Osteocyte (in vitro differentiated cells): ENCODE results near the gene SH3RF3. TPM values are rescaled to one million over a fixed set of nuclear protein-coding genes. Genes with fewer than 3 reads are reported as not detected.
A peak's percentile ranks its signal among the peaks of the same experiment; 100 is the strongest.

ENCODE experiments used
- DNase-seq: peaks from one replicate; pipeline ENCODE4 v3.0.0; 2021; ENCODE audit warnings: mixed read lengths; ENCODE audit not compliant: unreplicated experiment; ENCODE audit errors: extremely low spot score
- H3K27ac Mint-ChIP-seq: one replicate; pipeline ENCODE4 v1.8.0; 2021; ENCODE audit warnings: mild to moderate bottlenecking, mixed read lengths; ENCODE audit not compliant: unreplicated experiment
- H3K27me3 Mint-ChIP-seq: one replicate; pipeline ENCODE4 v1.8.0; 2021; ENCODE audit warnings: mixed read lengths; ENCODE audit not compliant: unreplicated experiment
- H3K36me3 Mint-ChIP-seq: one replicate; pipeline ENCODE4 v1.8.0; 2021; ENCODE audit warnings: mixed read lengths; ENCODE audit not compliant: unreplicated experiment
- H3K4me1 Mint-ChIP-seq: one replicate; pipeline ENCODE4 v1.8.0; 2021; ENCODE audit warnings: mixed read lengths; ENCODE audit not compliant: unreplicated experiment
- H3K4me3 Mint-ChIP-seq: one replicate; pipeline ENCODE4 v1.8.0; 2021; ENCODE audit warnings: mild to moderate bottlenecking, moderate library complexity, mixed read lengths; ENCODE audit not compliant: unreplicated experiment
- H3K9me3 Mint-ChIP-seq: one replicate; pipeline ENCODE4 v1.8.0; 2021; ENCODE audit warnings: mixed read lengths; ENCODE audit not compliant: unreplicated experiment
- CTCF ChIP-seq: fragments of 200-600 bp; sonication (generic); IDR thresholded peaks from 2 replicates; pipeline ENCODE4 v1.5.0; 2021; ENCODE audit warnings: antibody characterized with exemption, mild to moderate bottlenecking, moderate library complexity
- total RNA-seq: library from RNA; stranded (reverse); gene quantifications from 2 replicates; pipeline ENCODE4 v1.2.1, GENCODE V29; 2021

SH3RF3 gene
- total RNA-seq, 1 donor from 2014 or later, result 79.4 TPM

- peak; percentile 40 for DNase-seq
- no peak for TF ChIP-seq CTCF
- peaks cover 5% of the 10 kb centered on the region for H3K36me3 Mint-ChIP-seq
- H3K27me3 Mint-ChIP-seq, result no peaks in the 10 kb centered on the region
- no peaks in the 10 kb centered on the region for H3K9me3 Mint-ChIP-seq
- no peak overlapping the region for H3K4me3 Mint-ChIP-seq
- peaks cover 72% of the 10 kb centered on the region for H3K4me1 Mint-ChIP-seq
- H3K27ac Mint-ChIP-seq, result peak overlapping the region; percentile 62
Measured at GRCh38 chr2:109346601-109347228, 217.7 kb downstream of the SH3RF3 start.

- no peak for TF ChIP-seq CTCF
- peaks cover 75% of the 10 kb centered on the region for H3K4me1 Mint-ChIP-seq
- H3K27me3 Mint-ChIP-seq, result no peaks in the 10 kb centered on the region
Measured at GRCh38 chr2:109347626-109348025, 218.6 kb downstream of the SH3RF3 start.

GRCh38 chr2:109348190-109348589, 219.2 kb downstream of the SH3RF3 start:
- H3K36me3 Mint-ChIP-seq, result peaks cover 5% of the 10 kb centered on the region
- no peaks in the 10 kb centered on the region for H3K27me3 Mint-ChIP-seq
- H3K4me3 Mint-ChIP-seq, result no peak overlapping the region
- H3K9me3 Mint-ChIP-seq, result no peaks in the 10 kb centered on the region
- peak overlapping the region; percentile 57 for H3K27ac Mint-ChIP-seq
- DNase-seq, result peak; percentile 42
- peaks cover 76% of the 10 kb centered on the region for H3K4me1 Mint-ChIP-seq
- TF ChIP-seq CTCF, result no peak

More at GRCh38 chr2:109347626-109348025, 218.6 kb downstream of the SH3RF3 start:
- DNase-seq, result peak; percentile 64
- H3K9me3 Mint-ChIP-seq, result no peaks in the 10 kb centered on the region
- no peak overlapping the region for H3K4me3 Mint-ChIP-seq
- H3K36me3 Mint-ChIP-seq, result peaks cover 5% of the 10 kb centered on the region
- peak overlapping the region; percentile 10 for H3K27ac Mint-ChIP-seq

GRCh38 chr2:109348671-109349502, 219.9 kb downstream of the SH3RF3 start:
- no peak overlapping the region for H3K4me3 Mint-ChIP-seq
- peak; percentile 32 for DNase-seq
- H3K9me3 Mint-ChIP-seq, result no peaks in the 10 kb centered on the region
- H3K27me3 Mint-ChIP-seq, result no peaks in the 10 kb centered on the region
- H3K27ac Mint-ChIP-seq, result peak overlapping the region; percentile 91
- H3K36me3 Mint-ChIP-seq, result peaks cover 5% of the 10 kb centered on the region
- TF ChIP-seq CTCF, result no peak
- H3K4me1 Mint-ChIP-seq, result peaks cover 75% of the 10 kb centered on the region
